ENCODE data around the gene SLC8A3.

The SLC8A3 gene

DNA sequence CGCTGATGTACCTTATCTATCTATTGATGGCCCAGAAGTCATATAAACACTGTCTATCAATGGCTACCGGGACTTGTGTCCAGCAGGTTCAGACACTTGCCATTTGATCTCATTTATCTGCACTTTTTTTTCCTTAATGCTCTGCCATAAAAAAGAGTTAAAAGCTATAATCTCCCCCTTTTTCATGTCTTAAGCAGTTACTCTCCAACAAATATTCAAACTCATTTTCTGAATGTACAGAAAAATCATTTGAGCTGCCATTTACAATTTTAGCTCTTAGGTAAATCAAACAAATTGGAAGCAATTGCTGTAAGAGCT lies 101.4 kb downstream of the SLC8A3 start:
- in situ Hi-C loops (cut with MboI; ENCODE audit: low sequenced_read_pairs) = no loop called here
- no peak for DNase-seq (ENCODE audit: low spot score in 2 of 2)
- H3K27me3 ChIP-seq (ENCODE audit: low read depth) = peaks cover 12% of the 10 kb centered on the region

GRCh38 chr14:70086685-70087379 lies 101.9 kb downstream of the SLC8A3 start:
- in situ Hi-C loops (cut with MboI; ENCODE audit: low sequenced_read_pairs) = no loop called here
- DNase-seq (ENCODE audit: low spot score in 2 of 2) = peak; percentile 18 to 48
- no peak overlapping the region for H3K4me3 ChIP-seq
- H3K4me1 ChIP-seq = no peaks in the 10 kb centered on the region
- no peaks in the 10 kb centered on the region for H3K36me3 ChIP-seq (replicated peaks)
- H3K27me3 ChIP-seq (ENCODE audit: low read depth) = peaks cover 12% of the 10 kb centered on the region
- no peaks in the 10 kb centered on the region for H3K9me3 ChIP-seq

More for the DNA sequence above, 101.4 kb downstream of the SLC8A3 start:
- Histone ChIP-seq H3K4me1 (no peaks in the 10 kb centered on the region), H3K4me3 (no peak overlapping the region), H3K9me3 (no peaks in the 10 kb centered on the region), H3K36me3 (replicated peaks) (no peaks in the 10 kb centered on the region)

DNA sequence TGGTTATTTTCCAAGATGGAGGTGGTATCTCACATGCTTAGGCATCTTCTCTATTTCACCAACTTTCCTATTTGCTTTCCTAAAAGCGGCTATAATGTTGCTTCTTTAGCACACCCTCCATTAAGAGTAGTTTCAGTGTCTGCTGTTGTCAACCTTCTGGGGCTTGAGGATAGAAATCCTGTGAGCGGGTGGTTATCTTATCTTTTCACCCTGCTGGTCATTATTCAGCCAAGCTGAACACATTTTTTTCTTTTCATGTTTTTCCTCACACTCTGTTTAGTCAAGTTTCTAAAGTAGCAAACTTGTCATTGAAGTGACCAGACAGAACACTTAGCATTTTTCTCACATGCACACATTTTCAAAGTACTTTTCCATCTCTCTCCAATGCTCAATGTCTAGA lies 104.5 kb downstream of the SLC8A3 start:
- H3K27me3 ChIP-seq (ENCODE audit: low read depth) = peaks cover 7% of the 10 kb centered on the region
- no peaks in the 10 kb centered on the region for H3K9me3 ChIP-seq
- H3K4me1 ChIP-seq = no peaks in the 10 kb centered on the region
- in situ Hi-C loops (cut with MboI; ENCODE audit: low sequenced_read_pairs) = no loop called here
- no peak for DNase-seq (ENCODE audit: low spot score in 2 of 2)
- H3K36me3 ChIP-seq (replicated peaks) = no peaks in the 10 kb centered on the region
- H3K4me3 ChIP-seq = no peak overlapping the region

GRCh38 chr14:70082394-70082793 lies 106.4 kb downstream of the SLC8A3 start:
- in situ Hi-C loops (cut with MboI; ENCODE audit: low sequenced_read_pairs) = no loop called here
- no peak for DNase-seq (ENCODE audit: low spot score in 2 of 2)
- H3K36me3 ChIP-seq (replicated peaks) = no peaks in the 10 kb centered on the region
- no peaks in the 10 kb centered on the region for H3K9me3 ChIP-seq
- H3K4me3 ChIP-seq = no peak overlapping the region
- peaks cover 7% of the 10 kb centered on the region for H3K27me3 ChIP-seq (ENCODE audit: low read depth)
- H3K4me1 ChIP-seq = no peaks in the 10 kb centered on the region

- Histone ChIP-seq H3K9me3 (no peaks in the 10 kb centered on the region), H3K4me1 (no peaks in the 10 kb centered on the region), H3K36me3 (replicated peaks) (no peaks in the 10 kb centered on the region), H3K27me3 (ENCODE audit: low read depth) (peaks cover 7% of the 10 kb centered on the region), H3K4me3 (no peak overlapping the region)
- in situ Hi-C loops (cut with MboI; ENCODE audit: low sequenced_read_pairs) = no loop called here
- DNase-seq (ENCODE audit: low spot score in 2 of 2) = no peak
Measured at GRCh38 chr14:70080076-70080475, 108.7 kb downstream of the SLC8A3 start.

GRCh38 chr14:70078329-70078728 lies 110.4 kb downstream of the SLC8A3 start:
- H3K4me1 ChIP-seq = no peaks in the 10 kb centered on the region
- no peak for DNase-seq (ENCODE audit: low spot score in 2 of 2)
- H3K9me3 ChIP-seq = no peaks in the 10 kb centered on the region
- no peaks in the 10 kb centered on the region for H3K27me3 ChIP-seq (ENCODE audit: low read depth)
- no peaks in the 10 kb centered on the region for H3K36me3 ChIP-seq (replicated peaks)
- in situ Hi-C loops (cut with MboI; ENCODE audit: low sequenced_read_pairs) = no loop called here
- no peak overlapping the region for H3K4me3 ChIP-seq

DNA sequence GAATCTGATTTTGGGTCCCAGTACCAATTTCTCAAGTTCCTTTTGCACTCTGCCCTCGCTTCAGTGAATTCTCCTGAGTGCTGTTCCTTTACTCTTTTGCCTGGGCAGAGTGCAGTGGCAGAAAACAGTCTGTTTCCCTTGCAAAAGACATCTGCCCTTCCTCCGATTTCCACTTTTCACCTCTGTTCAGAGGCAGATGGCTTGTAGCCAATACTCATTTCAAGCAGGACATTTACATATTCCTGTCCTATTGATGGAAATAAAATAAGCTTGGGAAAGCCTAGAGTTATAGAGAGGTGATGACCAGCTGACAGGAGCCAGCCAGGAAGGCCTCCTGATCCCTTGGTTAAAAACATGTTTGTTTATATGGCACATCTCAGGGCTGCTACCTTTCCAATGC lies 111.0 kb downstream of the SLC8A3 start:
- no peak for DNase-seq (ENCODE audit: low spot score in 2 of 2)
- in situ Hi-C loops (cut with MboI; ENCODE audit: low sequenced_read_pairs) = no loop called here
- Histone ChIP-seq H3K27me3 (ENCODE audit: low read depth) (no peaks in the 10 kb centered on the region; the same call in 1 of the 2 replicates), H3K4me1 (no peaks in the 10 kb centered on the region), H3K36me3 (replicated peaks) (no peaks in the 10 kb centered on the region), H3K4me3 (no peak overlapping the region), H3K9me3 (no peaks in the 10 kb centered on the region)

DNA sequence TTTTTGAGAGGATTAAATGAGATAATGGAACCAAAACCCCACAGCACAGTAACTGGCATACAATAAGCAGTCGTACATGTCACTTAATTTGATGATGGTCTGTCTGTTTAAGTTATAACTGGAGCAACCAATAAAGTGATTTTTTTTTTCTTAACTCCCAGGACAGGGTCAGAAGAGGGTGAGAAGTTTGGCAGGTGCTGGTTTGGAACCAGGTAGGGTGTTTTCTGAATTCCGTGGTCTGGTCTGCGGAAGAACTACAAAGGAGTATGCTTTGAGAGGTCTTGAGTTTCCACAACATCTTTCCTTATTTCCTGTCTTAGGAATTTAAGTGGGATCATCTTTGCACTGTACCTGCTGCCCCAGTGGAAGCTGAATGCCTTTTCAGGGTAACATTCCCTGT lies 111.7 kb downstream of the SLC8A3 start:
- H3K4me3 ChIP-seq = no peak overlapping the region
- no peaks in the 10 kb centered on the region for H3K9me3 ChIP-seq
- DNase-seq (ENCODE audit: low spot score in 2 of 2) = no peak
- H3K27me3 ChIP-seq (ENCODE audit: low read depth) = no peaks in the 10 kb centered on the region; the same call in 1 of the 2 replicates
- in situ Hi-C loops (cut with MboI; ENCODE audit: low sequenced_read_pairs) = no loop called here
- H3K36me3 ChIP-seq (replicated peaks) = no peaks in the 10 kb centered on the region
- no peaks in the 10 kb centered on the region for H3K4me1 ChIP-seq

DNA sequence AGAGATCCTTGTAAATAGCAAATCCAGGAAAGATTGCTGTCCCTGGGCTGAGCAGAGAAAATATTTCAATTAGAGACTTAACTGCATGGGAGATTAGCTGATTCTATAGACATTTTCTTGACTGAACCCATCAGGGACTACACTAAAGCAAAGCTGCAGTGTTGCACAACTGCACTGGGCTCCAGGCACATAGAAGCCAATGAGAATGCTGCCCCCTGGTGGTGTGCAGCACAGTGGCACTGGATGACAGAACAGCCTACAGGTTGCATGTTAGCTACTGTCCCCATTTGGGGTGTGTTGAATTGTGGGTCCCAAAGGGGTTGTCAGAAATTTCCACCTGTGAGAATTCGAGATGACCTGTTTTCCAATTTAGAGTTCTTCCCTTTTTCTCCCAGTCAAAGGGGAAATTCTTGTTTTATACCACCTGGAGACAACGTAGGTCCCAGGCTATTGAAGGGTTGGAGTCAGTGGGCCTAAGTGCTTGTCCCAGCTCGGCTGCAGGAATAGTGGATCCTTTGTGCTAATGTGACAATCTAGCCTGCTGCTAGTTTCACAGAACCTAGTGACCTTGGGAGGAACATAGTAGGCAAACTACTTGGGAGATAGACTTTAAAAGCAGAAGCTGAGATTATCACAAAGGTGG lies 114.7 kb downstream of the SLC8A3 start:
- Histone ChIP-seq H3K4me1 (no peaks in the 10 kb centered on the region), H3K36me3 (replicated peaks) (no peaks in the 10 kb centered on the region), H3K27me3 (ENCODE audit: low read depth) (no peaks in the 10 kb centered on the region; the same call in 1 of the 2 replicates), H3K4me3 (no peak overlapping the region), H3K9me3 (no peaks in the 10 kb centered on the region)
- in situ Hi-C loops (cut with MboI; ENCODE audit: low sequenced_read_pairs) = no loop called here
- DNase-seq (ENCODE audit: low spot score in 2 of 2) = peak; percentile 25 to 76

GRCh38 chr14:70069186-70069585 lies 119.6 kb downstream of the SLC8A3 start:
- DNase-seq (ENCODE audit: low spot score in 2 of 2) = no peak
- H3K4me1 ChIP-seq = no peaks in the 10 kb centered on the region
- no peaks in the 10 kb centered on the region; the same call in 1 of the 2 replicates for H3K27me3 ChIP-seq (ENCODE audit: low read depth)
- in situ Hi-C loops (cut with MboI; ENCODE audit: low sequenced_read_pairs) = no loop called here
- no peaks in the 10 kb centered on the region for H3K9me3 ChIP-seq
- H3K36me3 ChIP-seq (replicated peaks) = no peaks in the 10 kb centered on the region
- H3K4me3 ChIP-seq = no peak overlapping the region

GRCh38 chr14:70067810-70068209 lies 120.9 kb downstream of the SLC8A3 start:
- H3K36me3 ChIP-seq (replicated peaks) = no peaks in the 10 kb centered on the region
- H3K4me3 ChIP-seq = no peak overlapping the region
- no peaks in the 10 kb centered on the region for H3K9me3 ChIP-seq
- in situ Hi-C loops (cut with MboI; ENCODE audit: low sequenced_read_pairs) = no loop called here
- no peaks in the 10 kb centered on the region for H3K4me1 ChIP-seq
- H3K27me3 ChIP-seq (ENCODE audit: low read depth) = no peaks in the 10 kb centered on the region
- no peak for DNase-seq (ENCODE audit: low spot score in 2 of 2)

- Histone ChIP-seq H3K4me1 (no peaks in the 10 kb centered on the region), H3K27me3 (ENCODE audit: low read depth) (no peaks in the 10 kb centered on the region), H3K9me3 (no peaks in the 10 kb centered on the region), H3K4me3 (no peak overlapping the region), H3K36me3 (replicated peaks) (no peaks in the 10 kb centered on the region)
- DNase-seq (ENCODE audit: low spot score in 2 of 2) = no peak
- in situ Hi-C loops (cut with MboI; ENCODE audit: low sequenced_read_pairs) = no loop called here
Measured at GRCh38 chr14:70064136-70064865, 124.5 kb downstream of the SLC8A3 start.

DNA sequence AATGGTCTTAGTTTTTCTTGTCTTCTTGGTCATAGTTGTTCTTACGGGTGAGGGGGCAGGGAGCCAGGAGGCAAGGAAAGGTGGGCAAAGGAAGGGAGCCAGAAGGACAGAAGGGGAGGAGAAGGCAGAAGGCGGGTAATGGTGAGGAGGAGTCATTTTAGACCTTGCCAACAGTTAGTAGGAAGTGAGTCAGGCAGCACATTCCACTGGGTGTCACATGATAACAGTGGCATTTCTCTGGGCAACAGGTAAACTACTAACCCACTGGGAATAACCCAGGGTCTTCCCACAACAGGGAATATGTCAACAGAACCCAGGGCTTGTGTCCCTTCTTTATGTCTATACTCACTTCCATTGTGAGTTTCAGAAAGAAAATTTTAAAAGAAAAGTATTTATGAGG lies 127.6 kb downstream of the SLC8A3 start:
- H3K27me3 ChIP-seq (ENCODE audit: low read depth) = no peaks in the 10 kb centered on the region
- H3K4me3 ChIP-seq = no peak overlapping the region
- no peaks in the 10 kb centered on the region for H3K36me3 ChIP-seq (replicated peaks)
- in situ Hi-C loops (cut with MboI; ENCODE audit: low sequenced_read_pairs) = no loop called here
- H3K9me3 ChIP-seq = no peaks in the 10 kb centered on the region
- no peaks in the 10 kb centered on the region for H3K4me1 ChIP-seq
- DNase-seq (ENCODE audit: low spot score in 2 of 2) = no peak

DNA sequence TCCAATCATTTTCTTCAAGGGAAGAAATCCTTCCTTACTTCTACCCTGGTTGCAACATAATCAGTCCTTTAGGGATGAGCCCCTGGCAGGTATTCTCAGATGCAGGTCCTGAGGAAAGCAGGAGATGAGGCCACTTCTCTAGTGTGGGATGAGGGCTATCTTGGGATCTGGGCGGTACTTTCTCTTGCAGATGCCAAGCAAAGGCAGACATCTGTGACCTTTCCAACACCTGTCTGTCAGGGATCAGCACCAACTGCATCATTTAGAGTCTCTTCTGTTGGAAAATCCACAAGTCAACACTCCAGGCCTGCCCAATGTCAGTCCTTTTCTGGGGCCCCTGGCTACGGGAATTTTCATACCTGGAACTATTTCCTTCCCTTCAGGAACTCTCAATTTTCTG lies 129.2 kb downstream of the SLC8A3 start:
- no peaks in the 10 kb centered on the region for H3K9me3 ChIP-seq
- H3K4me3 ChIP-seq = no peak overlapping the region
- no peaks in the 10 kb centered on the region for H3K4me1 ChIP-seq
- in situ Hi-C loops (cut with MboI; ENCODE audit: low sequenced_read_pairs) = no loop called here
- DNase-seq (ENCODE audit: low spot score in 2 of 2) = no peak
- no peaks in the 10 kb centered on the region for H3K27me3 ChIP-seq (ENCODE audit: low read depth)
- H3K36me3 ChIP-seq (replicated peaks) = no peaks in the 10 kb centered on the region

All from HAP-1 (cell line).